ENCODE results near the gene FRMPD4.

FRMPD4 gene

GRCh38 chrX:12751887-12752286 lies 613.6 kb downstream of the FRMPD4 start:
- no peak for DNase-seq (ENCODE audit: low read depth, low spot score)

DNA sequence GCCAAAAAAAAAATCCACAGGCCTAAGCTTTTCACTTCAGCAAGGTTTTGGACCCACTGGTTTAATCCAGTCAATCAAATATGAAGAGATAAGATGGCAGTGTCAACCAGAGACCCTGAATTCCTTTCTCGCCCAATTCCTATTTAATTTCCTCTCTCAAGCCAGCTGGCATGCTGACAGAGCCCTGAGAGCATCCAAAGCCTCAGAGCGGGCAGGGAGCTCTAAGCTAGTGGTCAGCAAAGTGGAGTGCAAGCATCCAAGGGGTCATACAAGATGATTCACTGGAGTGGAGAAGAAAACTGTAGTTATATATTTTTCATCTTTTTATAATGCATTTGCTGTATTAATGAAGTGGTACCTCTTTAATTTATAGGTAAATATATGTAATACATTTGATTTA lies 615.1 kb downstream of the FRMPD4 start:
- DNase-seq (ENCODE audit: low read depth, low spot score), result no peak

GRCh38 chrX:12758291-12758690 lies 620.0 kb downstream of the FRMPD4 start:
- no peak for DNase-seq (ENCODE audit: low read depth, low spot score)

DNA sequence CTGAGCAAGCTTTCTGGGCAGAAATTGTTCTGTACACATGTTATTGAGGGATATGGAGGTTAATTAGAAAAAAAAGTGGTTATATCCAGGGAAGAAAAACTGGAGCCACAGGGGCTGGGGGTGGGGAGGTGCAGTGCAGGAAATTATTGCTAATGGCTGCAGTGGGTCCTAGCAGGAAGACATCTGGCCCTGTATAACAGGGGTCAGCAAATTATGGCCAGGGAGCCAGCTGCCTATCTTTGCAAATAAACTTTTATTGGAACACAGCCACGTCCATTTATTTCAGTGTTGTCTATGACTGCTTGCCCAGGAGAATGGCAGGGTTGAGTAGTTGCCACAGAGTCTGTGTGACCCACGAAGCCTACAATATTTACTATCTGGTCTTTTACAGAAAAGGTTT lies 629.6 kb downstream of the FRMPD4 start:
- DNase-seq (ENCODE audit: low read depth, low spot score), result no peak

GRCh38 chrX:12768491-12768890 lies 630.2 kb downstream of the FRMPD4 start:
- no peak for DNase-seq (ENCODE audit: low read depth, low spot score)

DNA sequence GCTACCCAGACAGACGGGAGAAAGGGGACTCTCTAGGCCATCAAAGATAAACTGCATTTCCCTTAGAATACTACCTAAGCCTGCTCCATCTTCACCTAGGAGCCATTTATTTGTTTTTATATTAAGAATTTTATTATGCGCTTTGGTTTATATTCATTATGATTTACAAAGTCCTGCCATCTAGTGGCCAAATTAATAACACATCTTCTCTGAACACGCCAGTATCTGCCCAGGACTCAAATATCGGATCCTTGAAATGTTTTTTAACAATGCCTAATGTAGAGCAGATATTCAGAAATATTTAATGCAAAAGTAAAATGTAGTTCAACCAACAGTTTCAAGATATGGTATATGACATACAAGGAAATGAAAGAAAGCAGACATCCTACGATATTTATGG lies 632.2 kb downstream of the FRMPD4 start:
- DNase-seq (ENCODE audit: low read depth, low spot score), result no peak

DNA sequence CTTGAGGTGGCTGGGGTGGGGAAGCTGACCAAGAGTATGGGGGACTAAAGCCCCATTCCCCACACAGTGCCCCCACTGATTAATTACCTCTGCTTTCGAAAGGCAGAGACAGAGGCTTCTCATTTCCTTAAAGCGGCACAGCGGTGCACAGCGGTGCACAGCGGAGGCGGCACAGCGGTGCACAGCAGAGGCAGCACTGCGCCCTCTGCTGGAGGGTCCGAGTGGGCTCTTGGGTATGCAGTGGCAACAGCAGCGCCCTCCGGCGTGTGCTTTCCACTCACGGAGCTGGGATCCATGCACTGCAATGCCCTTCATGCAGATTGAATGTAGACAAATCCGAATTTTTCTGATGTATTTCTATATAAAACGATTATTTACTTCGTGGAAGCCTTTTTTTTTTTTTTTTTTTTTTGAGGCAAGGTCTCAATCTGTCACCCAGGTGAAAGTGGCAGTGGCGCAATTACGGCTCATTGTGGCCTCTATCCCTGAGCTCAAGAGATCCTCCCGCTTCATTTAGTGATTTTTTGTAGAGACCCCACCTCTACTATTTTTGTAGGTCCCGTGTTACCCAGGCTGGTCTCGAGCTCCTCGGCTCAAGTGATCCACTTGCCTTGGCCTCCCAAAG lies 633.3 kb downstream of the FRMPD4 start:
- no peak for DNase-seq (ENCODE audit: low read depth, low spot score)

All from brain pericyte (primary cell).